ENCODE results near the gene NME2. TPM values are rescaled to one million over a fixed set of nuclear protein-coding genes. Genes with fewer than 3 reads are reported as not detected.

The NME2 gene
- polyA plus RNA-seq, 1 donor from 2014 or later = 127 TPM

DNA sequence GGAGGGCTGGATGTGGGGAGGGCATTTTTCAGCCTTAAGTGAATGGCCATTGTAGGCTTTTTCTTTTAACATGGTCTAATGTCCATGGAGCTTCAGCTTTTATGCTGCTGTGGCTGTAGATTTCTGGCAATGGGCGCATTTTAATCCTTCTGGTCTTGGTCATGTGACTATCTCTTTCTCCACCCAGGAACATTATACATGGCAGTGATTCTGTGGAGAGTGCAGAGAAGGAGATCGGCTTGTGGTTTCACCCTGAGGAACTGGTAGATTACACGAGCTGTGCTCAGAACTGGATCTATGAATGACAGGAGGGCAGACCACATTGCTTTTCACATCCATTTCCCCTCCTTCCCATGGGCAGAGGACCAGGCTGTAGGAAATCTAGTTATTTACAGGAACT is 4.7 kb upstream of the NME2 start:
- Histone ChIP-seq H3K4me2 (ENCODE audit: low read length) (no peak overlapping the region), H3F3A (ENCODE audit: insufficient read depth, low read length, poor library complexity, severe bottlenecking) (no peaks in the 10 kb centered on the region), H3K36me3 (ENCODE audit: insufficient read depth, low read length) (no peaks in the 10 kb centered on the region)

GRCh38 chr17:51164911-51165679 is 1.1 kb upstream of the NME2 start:
- Histone ChIP-seq H3K36me3 (ENCODE audit: insufficient read depth, low read length) (no peaks in the 10 kb centered on the region), H2AFZ (ENCODE audit: low read depth, low read length) (no peak overlapping the region), H3K79me2 (replicated peaks; ENCODE audit: insufficient read depth, low read length) (no peaks in the 10 kb centered on the region), H3K9me3 (ENCODE audit: low read length) (no peaks in the 10 kb centered on the region), H3F3A (ENCODE audit: insufficient read depth, low read length, poor library complexity, severe bottlenecking) (no peaks in the 10 kb centered on the region), H3K9me2 (ENCODE audit: insufficient read depth, low read length) (no peaks in the 10 kb centered on the region), H3K4me2 (ENCODE audit: low read length) (no peak overlapping the region), H3K27ac (ENCODE audit: low read length) (no peak overlapping the region), H3K27me3 (ENCODE audit: insufficient read depth, low read depth, low read length) (no peaks in the 10 kb centered on the region), H3K4me3 (ENCODE audit: low read length) (peak overlapping the region; percentile 77), H3K9ac (ENCODE audit: low read length) (no peak overlapping the region), H4K20me1 (ENCODE audit: insufficient read depth) (no peaks in the 10 kb centered on the region)
- TF ChIP-seq TAF1 (IDR thresholded peaks at IDR 0.05; ENCODE audit: low read depth) = no peak
- no peak for TF ChIP-seq CTCF (IDR thresholded peaks at IDR 0.05; ENCODE audit: poor library complexity, severe bottlenecking)
- no peak for TF ChIP-seq EZH2 (IDR thresholded peaks at IDR 0.05; ENCODE audit: borderline replicate concordance, insufficient read depth, low read length, poor library complexity, severe bottlenecking)
- TF ChIP-seq MXI1 (conservative IDR thresholded peaks at IDR 0.05; ENCODE audit: poor library complexity, severe bottlenecking) = no peak
- no peak for TF ChIP-seq SMC3 (conservative IDR thresholded peaks at IDR 0.05; ENCODE audit: poor library complexity)
- no peak for TF ChIP-seq POLR2AphosphoS5 (IDR thresholded peaks at IDR 0.05)
- no peak for TF ChIP-seq EP300 (conservative IDR thresholded peaks at IDR 0.05; ENCODE audit: poor library complexity, severe bottlenecking)
- TF ChIP-seq REST (IDR thresholded peaks at IDR 0.05; ENCODE audit: borderline replicate concordance) = no peak
- TF ChIP-seq RAD21 (conservative IDR thresholded peaks at IDR 0.05) = no peak

More for the DNA sequence above, 4.7 kb upstream of the NME2 start:
- peaks cover 11% of the 10 kb centered on the region for H3K79me2 ChIP-seq (replicated peaks; ENCODE audit: insufficient read depth, low read length)
- H3K9me3 ChIP-seq (ENCODE audit: low read length) = no peaks in the 10 kb centered on the region
- TF ChIP-seq MXI1 (conservative IDR thresholded peaks at IDR 0.05; ENCODE audit: poor library complexity, severe bottlenecking) = no peak
- TF ChIP-seq TAF1 (IDR thresholded peaks at IDR 0.05; ENCODE audit: low read depth) = no peak
- H3K27ac ChIP-seq (ENCODE audit: low read length) = no peak overlapping the region
- no peaks in the 10 kb centered on the region for H3K9me2 ChIP-seq (ENCODE audit: insufficient read depth, low read length)
- no peak overlapping the region for H3K4me3 ChIP-seq (ENCODE audit: low read length)
- H4K20me1 ChIP-seq (ENCODE audit: insufficient read depth) = no peaks in the 10 kb centered on the region
- H2AFZ ChIP-seq (ENCODE audit: low read depth, low read length) = no peak overlapping the region
- H3K9ac ChIP-seq (ENCODE audit: low read length) = no peak overlapping the region
- H3K27me3 ChIP-seq (ENCODE audit: insufficient read depth, low read depth, low read length) = no peaks in the 10 kb centered on the region

All from neural cell (in vitro differentiated cells).